Ammon's horn (tissue), 1 donor: ENCODE results near the gene KLK15.

Source experiments
- DNase-seq: peaks from one replicate; pipeline ENCODE4 v3.0.0-alpha.2; 2016; ENCODE audit warnings: low spot score

The KLK15 gene, protein sequence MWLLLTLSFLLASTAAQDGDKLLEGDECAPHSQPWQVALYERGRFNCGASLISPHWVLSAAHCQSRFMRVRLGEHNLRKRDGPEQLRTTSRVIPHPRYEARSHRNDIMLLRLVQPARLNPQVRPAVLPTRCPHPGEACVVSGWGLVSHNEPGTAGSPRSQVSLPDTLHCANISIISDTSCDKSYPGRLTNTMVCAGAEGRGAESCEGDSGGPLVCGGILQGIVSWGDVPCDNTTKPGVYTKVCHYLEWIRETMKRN

DNA sequence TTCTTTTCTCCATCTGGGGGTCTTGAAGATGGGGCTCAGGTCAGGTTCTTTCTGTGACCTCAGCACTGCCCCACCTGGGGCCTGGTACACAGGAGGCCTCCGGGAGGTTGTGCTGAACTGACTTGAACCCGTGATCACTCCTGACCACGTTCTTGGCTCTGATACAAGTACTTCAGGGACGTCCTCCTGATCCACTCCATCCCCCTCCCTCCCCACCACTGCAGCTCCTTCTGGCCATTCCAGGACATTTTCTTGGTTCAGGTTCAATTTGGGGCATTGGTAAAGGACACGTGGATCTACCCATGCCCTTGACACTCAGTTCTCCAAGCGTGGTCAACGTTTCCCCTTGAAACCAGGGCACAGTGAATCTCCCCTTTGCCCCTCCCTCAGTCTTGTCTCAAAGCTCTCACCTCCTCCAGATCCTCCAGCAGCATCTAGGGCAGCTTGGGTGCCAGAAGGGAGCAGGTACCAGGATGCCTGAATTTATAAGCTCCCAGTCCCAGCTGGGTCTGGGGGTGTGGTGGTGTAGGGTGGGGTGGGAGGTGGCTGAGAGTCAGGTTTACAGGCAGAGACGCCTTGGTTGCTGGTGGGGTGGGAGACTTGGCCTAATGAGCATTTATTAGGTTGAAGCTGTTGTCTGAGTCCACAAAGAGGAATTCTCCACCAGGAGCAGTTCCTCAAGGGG is at the start of gene KLK15:
Gene KLK15, minus strand, starts transcription at position 458 of the 685 bp plus-strand sequence. CDS start 2,082 bp downstream, outside the sequence.
- no peak for DNase-seq

DNA sequence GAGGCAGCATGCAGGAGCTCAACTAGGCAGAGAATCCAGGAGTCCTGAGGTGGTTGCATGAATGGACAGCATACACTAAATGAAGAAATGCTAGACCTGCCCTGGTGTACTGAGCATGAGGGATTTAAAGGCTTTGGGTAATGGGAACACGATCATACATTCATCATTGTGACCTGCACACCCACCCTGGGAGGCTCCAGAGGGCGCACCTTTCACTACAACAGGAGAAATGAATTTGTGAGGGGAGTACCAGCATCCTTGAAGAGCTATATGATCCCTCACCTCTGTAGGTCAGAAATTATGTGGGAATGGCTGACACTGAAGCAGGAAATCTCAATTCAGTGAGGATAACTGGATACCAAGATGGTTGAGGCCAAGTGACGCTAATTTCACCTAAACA is 48.8 kb upstream of the KLK15 start:
- DNase-seq = no peak

DNA sequence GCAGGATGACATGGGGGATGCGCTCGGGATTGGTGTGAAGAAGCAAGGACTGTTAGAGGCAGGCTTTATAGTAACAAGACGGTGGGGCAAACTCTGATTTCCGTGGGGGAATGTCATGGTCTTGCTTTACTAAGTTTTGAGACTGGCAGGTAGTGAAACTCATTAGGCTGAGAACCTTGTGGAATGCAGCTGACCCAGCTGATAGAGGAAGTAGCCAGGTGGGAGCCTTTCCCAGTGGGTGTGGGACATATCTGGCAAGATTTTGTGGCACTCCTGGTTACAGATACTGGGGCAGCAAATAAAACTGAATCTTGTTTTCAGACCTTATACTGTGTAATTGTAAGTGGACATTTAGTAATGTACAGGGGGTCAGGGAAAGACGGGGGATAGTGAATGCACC is 46.9 kb upstream of the KLK15 start:
- DNase-seq = no peak

DNA sequence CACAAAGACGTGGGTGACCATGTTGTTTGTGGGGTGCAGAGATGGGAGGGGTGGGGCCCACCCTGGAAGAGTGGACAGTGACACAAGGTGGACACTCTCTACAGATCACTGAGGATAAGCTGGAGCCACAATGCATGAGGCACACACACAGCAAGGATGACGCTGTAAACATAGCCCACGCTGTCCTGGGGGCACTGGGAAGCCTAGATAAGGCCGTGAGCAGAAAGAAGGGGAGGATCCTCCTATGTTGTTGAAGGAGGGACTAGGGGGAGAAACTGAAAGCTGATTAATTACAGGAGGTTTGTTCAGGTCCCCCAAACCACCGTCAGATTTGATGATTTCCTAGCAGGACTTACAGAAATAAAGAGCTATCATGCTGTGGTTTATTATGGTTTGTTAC is 45.5 kb upstream of the KLK15 start:
- no peak for DNase-seq

DNA sequence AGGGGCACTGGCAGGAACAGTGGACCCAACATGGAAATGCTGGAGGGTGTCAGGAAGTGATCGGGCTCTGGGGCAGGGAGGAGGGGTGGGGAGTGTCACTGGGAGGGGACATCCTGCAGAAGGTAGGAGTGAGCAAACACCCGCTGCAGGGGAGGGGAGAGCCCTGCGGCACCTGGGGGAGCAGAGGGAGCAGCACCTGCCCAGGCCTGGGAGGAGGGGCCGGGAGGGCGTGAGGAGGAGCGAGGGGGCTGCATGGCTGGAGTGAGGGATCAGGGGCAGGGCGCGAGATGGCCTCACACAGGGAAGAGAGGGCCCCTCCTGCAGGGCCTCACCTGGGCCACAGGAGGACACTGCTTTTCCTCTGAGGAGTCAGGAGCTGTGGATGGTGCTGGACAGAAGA is 44.0 kb upstream of the KLK15 start:
- no peak for DNase-seq

DNA sequence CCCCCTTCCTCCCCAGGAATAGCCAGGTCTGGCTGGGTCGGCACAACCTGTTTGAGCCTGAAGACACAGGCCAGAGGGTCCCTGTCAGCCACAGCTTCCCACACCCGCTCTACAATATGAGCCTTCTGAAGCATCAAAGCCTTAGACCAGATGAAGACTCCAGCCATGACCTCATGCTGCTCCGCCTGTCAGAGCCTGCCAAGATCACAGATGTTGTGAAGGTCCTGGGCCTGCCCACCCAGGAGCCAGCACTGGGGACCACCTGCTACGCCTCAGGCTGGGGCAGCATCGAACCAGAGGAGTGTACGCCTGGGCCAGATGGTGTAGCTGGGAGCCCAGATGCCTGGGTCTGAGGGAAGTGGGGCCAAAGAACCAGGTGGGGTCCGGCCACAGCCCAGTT is 43.1 kb upstream of the KLK15 start:
- no peak for DNase-seq

DNA sequence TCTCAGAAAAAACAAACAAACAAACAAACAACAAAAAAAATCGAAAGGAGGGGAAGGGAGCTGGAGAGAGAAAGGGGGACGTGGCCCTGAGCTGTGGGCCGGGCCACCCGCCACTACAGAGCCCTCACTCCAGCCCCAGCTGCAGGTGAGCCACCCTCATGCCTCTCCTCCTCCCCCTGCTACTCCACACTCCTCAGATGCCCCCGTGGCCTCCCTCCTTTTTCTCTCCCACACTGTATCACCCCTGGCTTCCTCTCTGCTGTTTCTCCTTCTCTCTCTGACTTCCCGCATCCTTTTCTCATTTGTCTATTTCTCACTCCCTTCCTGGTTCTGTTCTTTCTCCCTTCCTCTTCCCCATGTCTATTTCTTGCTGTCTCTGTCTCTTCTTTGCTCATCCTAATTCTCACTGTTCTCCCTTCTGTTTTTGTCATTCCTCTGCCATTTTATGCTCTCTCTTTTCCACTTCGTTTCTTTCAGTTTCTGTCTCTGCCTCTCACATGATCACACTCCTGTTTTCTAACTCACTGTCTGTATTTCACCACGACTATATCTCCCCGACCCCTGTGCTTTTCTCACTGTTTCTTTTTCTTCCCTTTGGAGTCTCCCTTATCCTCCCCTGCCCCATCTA is 42.5 kb upstream of the KLK15 start:
- no peak for DNase-seq

DNA sequence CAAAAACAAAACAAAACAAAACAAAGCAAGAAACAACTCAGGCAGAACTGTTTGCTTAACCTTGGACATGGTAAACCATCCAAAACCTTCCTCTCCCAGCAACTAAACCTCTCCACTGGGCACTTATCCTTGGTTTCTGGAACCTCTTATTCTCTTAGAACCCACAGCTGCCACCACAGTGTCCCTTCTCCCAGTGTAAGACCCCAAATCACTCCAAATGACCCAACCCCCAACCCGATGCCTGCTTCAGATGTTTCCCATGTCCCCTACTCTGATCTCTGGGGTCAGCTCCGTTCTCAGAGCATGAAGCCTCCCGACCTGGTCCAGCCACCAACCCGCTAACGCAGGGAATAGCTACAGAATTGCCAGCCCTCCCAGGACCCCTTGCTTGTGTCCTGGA is 40.8 kb upstream of the KLK15 start:
- DNase-seq = no peak

DNA sequence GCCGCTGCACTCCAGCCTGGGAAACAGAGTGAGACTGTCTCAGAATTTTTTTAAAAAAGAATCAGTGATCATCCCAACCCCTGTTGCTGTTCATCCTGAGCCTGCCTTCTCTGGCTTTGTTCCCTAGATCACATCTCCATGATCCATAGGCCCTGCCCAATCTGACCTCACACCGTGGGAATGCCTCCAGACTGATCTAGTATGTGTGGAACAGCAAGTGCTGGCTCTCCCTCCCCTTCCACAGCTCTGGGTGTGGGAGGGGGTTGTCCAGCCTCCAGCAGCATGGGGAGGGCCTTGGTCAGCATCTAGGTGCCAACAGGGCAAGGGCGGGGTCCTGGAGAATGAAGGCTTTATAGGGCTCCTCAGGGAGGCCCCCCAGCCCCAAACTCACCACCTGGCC is 39.7 kb upstream of the KLK15 start, which contains the start of gene KLK2:
Gene KLK2, plus strand, starts transcription at position 384 of the 400 bp plus-strand sequence. CDS start 35 bp downstream, outside the sequence.
- DNase-seq = no peak

DNA sequence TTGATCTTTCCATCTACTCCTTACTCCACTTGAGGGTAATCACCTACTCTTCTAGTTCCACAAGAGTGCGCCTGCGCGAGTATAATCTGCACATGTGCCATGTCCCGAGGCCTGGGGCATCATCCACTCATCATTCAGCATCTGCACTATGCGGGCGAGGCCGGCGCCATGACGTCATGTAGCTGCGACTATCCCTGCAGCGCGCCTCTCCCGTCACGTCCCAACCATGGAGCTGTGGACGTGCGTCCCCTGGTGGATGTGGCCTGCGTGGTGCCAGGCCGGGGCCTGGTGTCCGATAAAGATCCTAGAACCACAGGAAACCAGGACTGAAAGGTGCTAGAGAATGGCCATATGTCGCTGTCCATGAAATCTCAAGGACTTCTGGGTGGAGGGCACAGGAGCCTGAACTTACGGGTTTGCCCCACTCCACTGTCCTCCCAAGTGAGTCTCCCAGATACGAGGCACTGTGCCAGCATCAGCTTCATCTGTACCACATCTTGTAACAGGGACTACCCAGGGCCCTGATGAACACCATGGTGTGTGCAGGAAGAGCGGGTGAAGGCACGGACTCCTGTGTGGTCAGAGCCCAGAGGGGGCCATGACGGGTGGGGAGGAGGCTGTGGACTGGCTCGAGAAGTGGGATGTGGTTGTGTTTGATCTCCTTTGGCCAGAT is 37.2 kb upstream of the KLK15 start:
- DNase-seq = no peak

DNA sequence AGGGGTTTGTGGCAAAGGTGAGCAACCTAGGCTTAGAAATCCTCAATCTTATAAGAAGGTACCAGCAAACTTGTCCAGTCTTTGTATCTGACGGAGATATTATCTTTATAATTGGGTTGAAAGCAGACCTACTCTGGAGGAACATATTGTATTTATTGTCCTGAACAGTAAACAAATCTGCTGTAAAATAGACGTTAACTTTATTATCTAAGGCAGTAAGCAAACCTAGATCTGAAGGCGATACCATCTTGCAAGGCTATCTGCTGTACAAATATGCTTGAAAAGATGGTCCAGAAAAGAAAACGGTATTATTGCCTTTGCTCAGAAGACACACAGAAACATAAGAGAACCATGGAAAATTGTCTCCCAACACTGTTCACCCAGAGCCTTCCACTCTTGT is 36.1 kb upstream of the KLK15 start:
- DNase-seq = no peak

DNA sequence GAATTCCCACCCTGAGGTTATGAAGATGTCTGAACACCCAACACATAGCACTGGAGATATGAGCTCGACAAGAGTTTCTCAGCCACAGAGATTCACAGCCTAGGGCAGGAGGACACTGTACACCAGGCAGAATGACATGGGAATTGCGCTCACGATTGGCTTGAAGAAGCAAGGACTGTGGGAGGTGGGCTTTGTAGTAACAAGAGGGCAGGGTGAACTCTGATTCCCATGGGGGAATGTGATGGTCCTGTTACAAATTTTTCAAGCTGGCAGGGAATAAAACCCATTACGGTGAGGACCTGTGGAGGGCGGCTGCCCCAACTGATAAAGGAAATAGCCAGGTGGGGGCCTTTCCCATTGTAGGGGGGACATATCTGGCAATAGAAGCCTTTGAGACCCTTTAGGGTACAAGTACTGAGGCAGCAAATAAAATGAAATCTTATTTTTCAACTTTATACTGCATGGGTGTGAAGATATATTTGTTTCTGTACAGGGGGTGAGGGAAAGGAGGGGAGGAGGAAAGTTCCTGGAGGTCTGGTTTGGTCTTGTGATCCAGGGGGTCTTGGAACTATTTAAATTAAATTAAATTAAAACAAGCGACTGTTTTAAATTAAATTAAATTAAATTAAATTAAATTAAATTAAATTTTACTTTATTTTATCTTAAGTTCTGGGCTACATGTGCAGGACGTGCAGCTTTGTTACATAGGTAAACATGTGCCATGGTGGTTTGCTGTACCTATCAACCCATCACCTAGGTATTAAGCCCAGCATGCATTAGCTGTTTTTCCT is 28.3 kb upstream of the KLK15 start:
- no peak for DNase-seq

DNA sequence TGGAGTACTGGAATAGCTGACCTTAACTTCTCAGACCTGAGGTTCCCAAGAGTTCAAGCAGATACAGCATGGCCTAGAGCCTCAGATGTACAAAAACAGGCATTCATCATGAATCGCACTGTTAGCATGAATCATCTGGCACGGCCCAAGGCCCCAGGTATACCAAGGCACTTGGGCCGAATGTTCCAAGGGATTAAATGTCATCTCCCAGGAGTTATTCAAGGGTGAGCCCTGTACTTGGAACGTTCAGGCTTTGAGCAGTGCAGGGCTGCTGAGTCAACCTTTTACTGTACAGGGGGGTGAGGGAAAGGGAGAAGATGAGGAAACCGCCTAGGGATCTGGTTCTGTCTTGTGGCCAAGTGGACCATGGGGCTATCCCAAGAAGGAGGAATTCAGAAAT is 27.6 kb upstream of the KLK15 start:
- DNase-seq = no peak

DNA sequence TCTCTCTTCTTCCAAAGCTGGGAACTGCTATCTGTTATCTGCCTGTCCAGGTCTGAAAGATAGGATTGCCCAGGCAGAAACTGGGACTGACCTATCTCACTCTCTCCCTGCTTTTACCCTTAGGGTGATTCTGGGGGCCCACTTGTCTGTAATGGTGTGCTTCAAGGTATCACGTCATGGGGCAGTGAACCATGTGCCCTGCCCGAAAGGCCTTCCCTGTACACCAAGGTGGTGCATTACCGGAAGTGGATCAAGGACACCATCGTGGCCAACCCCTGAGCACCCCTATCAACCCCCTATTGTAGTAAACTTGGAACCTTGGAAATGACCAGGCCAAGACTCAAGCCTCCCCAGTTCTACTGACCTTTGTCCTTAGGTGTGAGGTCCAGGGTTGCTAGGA is 26.5 kb upstream of the KLK15 start:
- no peak for DNase-seq

DNA sequence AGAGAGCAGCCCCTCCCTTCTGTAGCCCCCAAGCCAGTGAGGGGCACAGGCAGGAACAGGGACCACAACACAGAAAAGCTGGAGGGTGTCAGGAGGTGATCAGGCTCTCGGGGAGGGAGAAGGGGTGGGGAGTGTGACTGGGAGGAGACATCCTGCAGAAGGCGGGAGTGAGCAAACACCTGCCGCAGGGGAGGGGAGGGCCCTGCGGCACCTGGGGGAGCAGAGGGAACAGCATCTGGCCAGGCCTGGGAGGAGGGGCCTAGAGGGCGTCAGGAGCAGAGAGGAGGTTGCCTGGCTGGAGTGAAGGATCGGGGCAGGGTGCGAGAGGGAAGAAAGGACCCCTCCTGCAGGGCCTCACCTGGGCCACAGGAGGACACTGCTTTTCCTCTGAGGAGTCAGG is 25.5 kb upstream of the KLK15 start:
- no peak for DNase-seq

DNA sequence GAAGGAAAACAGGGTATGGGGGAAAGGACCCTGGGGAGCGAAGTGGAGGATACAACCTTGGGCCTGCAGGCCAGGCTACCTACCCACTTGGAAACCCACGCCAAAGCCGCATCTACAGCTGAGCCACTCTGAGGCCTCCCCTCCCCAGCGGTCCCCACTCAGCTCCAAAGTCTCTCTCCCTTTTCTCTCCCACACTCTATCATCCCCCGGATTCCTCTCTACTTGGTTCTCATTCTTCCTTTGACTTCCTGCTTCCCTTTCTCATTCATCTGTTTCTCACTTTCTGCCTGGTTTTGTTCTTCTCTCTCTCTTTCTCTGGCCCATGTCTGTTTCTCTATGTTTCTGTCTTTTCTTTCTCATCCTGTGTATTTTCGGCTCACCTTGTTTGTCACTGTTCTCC is 24.0 kb upstream of the KLK15 start:
- no peak for DNase-seq

DNA sequence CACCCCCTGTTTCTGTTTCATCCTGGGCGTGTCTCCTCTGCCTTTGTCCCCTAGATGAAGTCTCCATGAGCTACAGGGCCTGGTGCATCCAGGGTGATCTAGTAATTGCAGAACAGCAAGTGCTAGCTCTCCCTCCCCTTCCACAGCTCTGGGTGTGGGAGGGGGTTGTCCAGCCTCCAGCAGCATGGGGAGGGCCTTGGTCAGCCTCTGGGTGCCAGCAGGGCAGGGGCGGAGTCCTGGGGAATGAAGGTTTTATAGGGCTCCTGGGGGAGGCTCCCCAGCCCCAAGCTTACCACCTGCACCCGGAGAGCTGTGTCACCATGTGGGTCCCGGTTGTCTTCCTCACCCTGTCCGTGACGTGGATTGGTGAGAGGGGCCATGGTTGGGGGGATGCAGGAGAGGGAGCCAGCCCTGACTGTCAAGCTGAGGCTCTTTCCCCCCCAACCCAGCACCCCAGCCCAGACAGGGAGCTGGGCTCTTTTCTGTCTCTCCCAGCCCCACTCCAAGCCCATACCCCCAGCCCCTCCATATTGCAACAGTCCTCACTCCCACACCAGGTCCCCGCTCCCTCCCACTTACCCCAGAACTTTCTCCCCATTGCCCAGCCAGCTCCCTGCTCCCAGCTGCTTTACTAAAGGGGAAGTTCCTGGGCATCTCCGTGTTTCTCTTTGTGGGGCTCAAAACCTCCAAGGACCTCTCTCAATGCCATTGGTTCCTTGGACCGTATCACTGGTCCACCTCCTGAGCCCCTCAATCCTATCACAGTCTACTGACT is 21.4 kb upstream of the KLK15 start, which contains the start of gene KLK3:
Gene KLK3, plus strand, starts transcription at position 280 of the 775 bp plus-strand sequence. Its CDS starts 41 bp downstream, at position 321.
- no peak for DNase-seq

DNA sequence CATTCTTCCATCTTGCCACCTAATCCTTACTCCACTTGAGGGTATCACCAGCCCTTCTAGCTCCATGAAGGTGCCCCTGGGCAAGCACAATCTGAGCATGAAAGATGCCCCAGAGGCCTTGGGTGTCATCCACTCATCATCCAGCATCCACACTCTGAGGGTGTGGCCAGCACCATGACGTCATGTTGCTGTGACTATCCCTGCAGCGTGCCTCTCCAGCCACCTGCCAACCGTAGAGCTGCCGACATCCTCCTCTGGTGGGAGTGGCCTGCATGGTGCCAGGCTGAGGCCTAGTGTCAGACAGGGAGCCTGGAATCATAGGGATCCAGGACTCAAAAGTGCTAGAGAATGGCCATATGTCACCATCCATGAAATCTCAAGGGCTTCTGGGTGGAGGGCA is 18.2 kb upstream of the KLK15 start:
- no peak for DNase-seq

DNA sequence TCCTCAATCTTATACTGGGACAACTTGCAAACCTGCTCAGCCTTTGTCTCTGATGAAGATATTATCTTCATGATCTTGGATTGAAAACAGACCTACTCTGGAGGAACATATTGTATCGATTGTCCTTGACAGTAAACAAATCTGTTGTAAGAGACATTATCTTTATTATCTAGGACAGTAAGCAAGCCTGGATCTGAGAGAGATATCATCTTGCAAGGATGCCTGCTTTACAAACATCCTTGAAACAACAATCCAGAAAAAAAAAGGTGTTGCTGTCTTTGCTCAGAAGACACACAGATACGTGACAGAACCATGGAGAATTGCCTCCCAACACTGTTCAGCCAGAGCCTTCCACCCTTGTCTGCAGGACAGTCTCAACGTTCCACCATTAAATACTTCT is 17.4 kb upstream of the KLK15 start:
- DNase-seq = no peak

DNA sequence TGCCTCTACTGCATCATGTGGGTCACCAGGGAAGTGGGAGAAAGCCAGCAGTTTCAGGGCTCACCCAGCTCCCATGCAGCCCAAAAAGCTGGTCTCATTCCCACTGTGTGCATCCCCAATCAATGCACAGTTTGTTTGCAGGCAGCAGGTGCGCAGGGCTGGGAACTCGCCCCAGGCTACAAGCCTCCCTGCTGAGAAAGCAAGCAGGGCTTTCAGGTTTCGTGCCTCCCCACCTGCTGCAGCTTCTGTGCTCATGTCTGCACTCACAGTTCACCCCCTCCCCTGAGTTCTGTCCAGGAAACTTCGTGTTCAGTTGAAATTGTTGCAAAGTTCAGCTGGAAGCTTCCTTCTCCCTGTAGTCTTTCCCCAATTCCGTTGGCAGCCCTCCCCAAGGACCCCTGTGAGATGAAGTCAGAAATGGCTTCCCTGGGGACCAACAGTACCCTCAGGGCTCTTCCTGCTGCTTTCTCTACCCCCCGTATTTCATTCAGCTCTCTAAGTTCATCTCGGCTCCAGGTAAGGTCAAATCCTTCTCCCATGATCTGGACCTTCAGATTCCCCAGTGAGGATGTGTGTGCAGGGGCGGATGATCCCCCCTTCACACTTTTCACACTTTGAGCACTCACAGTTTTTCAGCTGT is 11.0 kb upstream of the KLK15 start:
- no peak for DNase-seq
